ENCODE results near the gene NKX1-1.

DNA sequence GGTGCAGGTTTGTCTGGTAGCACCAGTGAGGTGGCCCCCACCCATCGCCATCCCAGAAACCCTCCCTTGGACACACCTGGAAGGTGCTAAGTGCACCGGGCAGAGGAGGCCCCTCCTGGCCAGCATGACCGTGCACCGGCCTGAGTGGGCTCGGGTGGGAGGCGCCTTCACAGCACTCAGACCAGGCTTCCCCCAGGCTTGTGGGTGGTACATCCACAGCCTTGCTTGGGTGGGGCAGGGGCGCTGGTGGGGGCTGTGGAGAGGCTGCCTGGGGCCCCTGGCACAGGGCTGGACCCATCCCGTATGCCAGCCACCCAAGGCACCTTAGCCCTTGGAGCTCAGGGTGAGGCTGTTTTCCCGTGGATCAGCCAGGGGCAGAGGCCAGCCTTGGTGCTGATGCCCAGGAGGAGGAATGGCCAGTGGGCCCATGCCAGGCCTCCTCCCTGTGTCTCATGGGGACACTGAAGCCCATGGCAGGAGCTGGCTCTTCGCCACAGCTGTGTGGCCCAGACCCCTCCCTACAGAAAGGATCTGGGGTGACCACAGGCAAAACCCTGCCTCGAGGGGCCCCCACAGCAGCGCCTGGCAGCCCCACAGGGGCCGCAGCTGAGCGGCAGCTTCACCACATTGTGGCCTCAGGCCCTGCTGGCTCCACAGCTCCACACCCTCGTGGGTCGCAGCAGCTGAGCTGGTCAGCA, 21.4 kb downstream of the NKX1-1 start:
- TF ChIP-seq, protein P1, sequence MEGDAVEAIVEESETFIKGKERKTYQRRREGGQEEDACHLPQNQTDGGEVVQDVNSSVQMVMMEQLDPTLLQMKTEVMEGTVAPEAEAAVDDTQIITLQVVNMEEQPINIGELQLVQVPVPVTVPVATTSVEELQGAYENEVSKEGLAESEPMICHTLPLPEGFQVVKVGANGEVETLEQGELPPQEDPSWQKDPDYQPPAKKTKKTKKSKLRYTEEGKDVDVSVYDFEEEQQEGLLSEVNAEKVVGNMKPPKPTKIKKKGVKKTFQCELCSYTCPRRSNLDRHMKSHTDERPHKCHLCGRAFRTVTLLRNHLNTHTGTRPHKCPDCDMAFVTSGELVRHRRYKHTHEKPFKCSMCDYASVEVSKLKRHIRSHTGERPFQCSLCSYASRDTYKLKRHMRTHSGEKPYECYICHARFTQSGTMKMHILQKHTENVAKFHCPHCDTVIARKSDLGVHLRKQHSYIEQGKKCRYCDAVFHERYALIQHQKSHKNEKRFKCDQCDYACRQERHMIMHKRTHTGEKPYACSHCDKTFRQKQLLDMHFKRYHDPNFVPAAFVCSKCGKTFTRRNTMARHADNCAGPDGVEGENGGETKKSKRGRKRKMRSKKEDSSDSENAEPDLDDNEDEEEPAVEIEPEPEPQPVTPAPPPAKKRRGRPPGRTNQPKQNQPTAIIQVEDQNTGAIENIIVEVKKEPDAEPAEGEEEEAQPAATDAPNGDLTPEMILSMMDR (IDR thresholded peaks at IDR 0.05; ENCODE audit: low read depth, low read length): no peak
- no peak for TF ChIP-seq POLR2A (IDR thresholded peaks at IDR 0.05; ENCODE audit: extremely low read depth, insufficient read length)
- TF ChIP-seq, protein P2, sequence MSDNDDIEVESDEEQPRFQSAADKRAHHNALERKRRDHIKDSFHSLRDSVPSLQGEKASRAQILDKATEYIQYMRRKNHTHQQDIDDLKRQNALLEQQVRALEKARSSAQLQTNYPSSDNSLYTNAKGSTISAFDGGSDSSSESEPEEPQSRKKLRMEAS (IDR thresholded peaks at IDR 0.05; ENCODE audit: low read depth, low read length): no peak
